Measurements from ENCODE around the gene ACTL10.
"Not testable (repeated sequence)": the region's sequence is repeated elsewhere in the genome, so short reads cannot be mapped to it uniquely, and the experiment has no call there.

Gene ACTL10

DNA sequence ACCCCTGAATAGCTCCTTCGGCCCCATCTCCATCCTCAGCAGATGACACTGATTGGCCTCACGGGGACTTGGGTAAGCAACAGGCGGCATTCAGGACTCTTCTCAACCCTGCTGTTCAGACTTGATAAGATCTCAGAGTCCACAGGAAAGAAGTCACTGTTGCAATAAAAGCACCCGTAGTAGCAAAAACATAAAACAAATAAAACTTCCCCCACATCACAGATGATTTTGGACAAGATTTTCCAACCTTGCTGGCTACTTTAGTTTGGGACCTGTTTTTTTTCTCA, 21.7 kb upstream of the ACTL10 start:
- ATAC-seq = no peak
- peaks cover 34% of the 10 kb centered on the region for H3K36me3 Mint-ChIP-seq
- H3K9me3 Mint-ChIP-seq = no peaks in the 10 kb centered on the region
- H3K4me1 Mint-ChIP-seq = peaks cover 12% of the 10 kb centered on the region
- H3K27ac Mint-ChIP-seq = no peak overlapping the region
- no peak overlapping the region for H3K4me3 Mint-ChIP-seq
- H3K27me3 Mint-ChIP-seq = no peaks in the 10 kb centered on the region

DNA sequence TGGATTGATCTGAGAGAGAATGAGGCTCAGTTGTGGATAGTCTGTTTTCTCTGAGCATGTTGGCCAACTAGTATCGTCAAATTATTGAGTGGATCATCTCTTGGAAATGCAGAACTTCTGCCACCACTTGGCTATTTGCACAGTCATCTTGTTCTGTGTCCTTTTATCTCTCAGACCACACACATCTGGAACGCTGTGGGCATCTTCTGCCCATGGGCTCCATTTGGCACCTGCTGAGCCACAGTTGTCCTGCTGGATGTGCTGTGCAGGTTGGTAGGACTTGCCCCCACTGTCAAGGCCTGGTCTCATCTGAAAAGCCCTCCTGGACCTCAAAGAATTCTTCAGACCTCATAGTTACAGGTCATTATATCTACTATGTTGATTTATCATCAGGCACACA, 21.3 kb upstream of the ACTL10 start:
- no peak overlapping the region for H3K27ac Mint-ChIP-seq
- H3K27me3 Mint-ChIP-seq = no peaks in the 10 kb centered on the region
- ATAC-seq = no peak
- H3K4me1 Mint-ChIP-seq = peaks cover 12% of the 10 kb centered on the region
- no peaks in the 10 kb centered on the region for H3K9me3 Mint-ChIP-seq
- peaks cover 31% of the 10 kb centered on the region for H3K36me3 Mint-ChIP-seq
- no peak overlapping the region for H3K4me3 Mint-ChIP-seq

DNA sequence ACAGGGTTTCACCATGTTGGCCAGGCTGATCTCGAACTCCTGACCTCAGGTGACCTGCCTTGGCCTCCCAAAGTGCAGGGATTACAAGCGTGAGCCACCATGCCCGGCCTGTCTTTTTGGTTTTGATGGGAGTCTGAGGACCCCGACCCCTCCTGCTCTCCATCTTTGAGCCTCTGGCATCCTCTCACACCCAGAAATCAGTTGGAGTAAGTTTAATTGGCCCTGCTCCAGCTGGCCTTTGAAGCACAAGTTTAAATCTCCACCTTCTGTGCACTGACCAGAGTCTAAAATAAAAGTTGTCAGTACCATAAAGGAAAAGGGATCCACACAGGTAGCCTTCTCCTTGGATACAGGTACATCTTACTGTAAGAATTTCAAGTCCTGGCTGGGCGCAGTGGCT, 20.6 kb upstream of the ACTL10 start:
- Mint-ChIP-seq H3K27me3 (no peaks in the 10 kb centered on the region), H3K4me1 (peaks cover 12% of the 10 kb centered on the region), H3K4me3 (no peak overlapping the region), H3K27ac (no peak overlapping the region), H3K36me3 (peaks cover 23% of the 10 kb centered on the region), H3K9me3 (no peaks in the 10 kb centered on the region)
- no peak for ATAC-seq

DNA sequence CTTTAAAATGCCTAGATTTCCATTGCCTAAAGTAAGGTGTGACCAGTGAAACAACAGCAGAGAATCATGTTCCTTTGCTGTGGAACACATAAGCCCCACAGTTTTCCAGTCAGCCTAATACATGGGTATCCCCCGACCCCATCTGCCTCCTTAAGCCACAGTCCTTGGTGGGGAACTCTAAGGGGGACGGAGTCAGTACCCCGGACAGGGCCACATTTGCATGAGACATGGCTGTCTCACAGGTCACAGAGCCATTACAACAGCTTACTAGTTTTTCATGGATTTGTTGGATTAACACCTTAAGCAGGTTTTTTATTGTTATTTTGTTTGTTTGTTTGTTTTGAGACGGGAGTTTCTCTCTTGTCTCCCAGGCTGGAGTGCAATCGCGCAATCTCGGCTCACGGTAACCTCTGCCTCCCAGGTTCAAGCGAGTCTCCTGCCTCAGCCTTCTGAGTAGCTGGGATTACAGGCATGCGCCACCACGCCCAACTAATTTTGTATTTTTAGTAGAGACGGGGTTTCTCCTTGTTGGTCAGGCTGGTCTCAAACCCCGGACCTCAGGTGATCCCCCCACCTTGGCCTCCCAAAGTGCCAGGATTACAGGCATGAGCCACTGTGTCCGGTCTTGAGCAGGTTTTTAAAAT, 19.7 kb upstream of the ACTL10 start:
- H3K4me3 Mint-ChIP-seq, ATAC-seq, H3K27ac Mint-ChIP-seq, H3K9me3 Mint-ChIP-seq, H3K27me3 Mint-ChIP-seq: not testable (repeated sequence)
- peaks cover 16% of the 10 kb centered on the region for H3K4me1 Mint-ChIP-seq
- peaks cover 20% of the 10 kb centered on the region for H3K36me3 Mint-ChIP-seq

DNA sequence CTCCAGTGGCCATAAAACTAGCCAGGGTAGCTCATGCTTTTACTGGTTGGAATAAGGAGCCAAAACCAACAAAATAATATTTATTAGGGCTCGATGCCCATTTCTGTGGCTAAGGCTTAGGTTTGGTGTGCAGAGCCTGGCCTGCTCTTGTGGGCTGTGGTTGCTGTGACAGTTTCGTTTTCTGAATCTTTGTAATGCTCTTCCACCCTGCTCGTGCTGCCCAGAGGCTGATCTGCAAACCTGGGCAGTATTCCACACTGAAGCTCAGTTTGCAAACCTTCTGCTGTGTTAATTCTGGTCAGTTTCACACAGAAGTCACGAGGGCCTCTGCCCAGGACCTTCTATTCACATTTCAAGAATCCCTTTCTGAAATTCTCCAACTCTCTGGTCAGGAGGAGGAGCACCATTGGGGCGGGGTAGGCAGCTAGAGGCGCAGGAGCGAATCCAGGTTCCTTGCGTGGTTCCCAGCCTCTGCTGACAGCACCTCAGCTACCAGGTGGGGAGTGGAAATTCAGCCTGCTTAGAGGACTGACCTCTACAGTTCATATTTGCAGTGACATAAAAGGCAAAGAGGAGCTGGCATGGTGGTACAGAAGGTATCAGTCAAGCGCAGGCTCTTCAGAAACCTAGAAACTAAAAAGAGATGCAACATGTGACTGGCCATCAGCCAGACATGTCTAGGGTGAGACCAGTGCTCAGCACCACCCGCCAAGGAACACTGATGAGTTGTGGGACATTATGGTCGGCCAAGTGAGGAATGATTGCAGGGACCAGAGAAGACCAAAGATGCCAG, 18.9 kb upstream of the ACTL10 start:
- Mint-ChIP-seq H3K4me3 (no peak overlapping the region), H3K4me1 (peaks cover 23% of the 10 kb centered on the region), H3K27me3 (no peaks in the 10 kb centered on the region), H3K36me3 (peaks cover 20% of the 10 kb centered on the region), H3K27ac (no peak overlapping the region), H3K9me3 (no peaks in the 10 kb centered on the region)
- ATAC-seq = peak; percentile 60

DNA sequence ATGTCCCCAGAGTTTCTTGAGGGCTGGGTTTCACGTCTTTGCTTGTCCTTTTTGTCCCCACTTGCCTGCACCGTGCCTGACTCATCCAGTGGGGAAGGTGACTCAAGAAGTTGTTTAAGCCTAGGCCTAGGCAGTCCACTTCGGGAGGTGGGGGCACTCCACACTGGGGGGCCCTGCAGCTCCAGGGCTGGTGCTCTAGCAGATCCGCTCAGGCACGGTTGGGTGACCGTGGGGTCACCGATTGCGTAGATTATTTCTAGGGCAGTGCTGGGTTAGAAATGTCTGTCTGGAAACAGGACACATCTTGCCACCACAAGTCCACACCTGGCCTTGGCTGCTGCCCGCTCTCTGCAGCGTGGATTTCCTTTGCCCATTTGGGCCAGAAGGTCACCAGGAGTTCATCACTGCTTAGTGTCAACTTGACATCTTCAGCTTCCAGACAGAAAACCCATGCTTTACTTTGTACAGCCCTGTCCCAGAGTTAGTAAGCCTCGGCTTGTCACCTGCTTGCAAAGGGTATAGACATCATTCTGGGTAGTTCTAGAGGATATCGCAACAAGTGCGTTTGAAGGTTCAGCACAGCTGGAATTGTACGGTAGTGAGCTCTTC, 18.2 kb upstream of the ACTL10 start:
- peaks cover 20% of the 10 kb centered on the region for H3K36me3 Mint-ChIP-seq
- H3K9me3 Mint-ChIP-seq = no peaks in the 10 kb centered on the region
- no peak overlapping the region for H3K27ac Mint-ChIP-seq
- H3K27me3 Mint-ChIP-seq = no peaks in the 10 kb centered on the region
- no peak overlapping the region for H3K4me3 Mint-ChIP-seq
- peak; percentile 5 for ATAC-seq
- H3K4me1 Mint-ChIP-seq = peaks cover 30% of the 10 kb centered on the region

DNA sequence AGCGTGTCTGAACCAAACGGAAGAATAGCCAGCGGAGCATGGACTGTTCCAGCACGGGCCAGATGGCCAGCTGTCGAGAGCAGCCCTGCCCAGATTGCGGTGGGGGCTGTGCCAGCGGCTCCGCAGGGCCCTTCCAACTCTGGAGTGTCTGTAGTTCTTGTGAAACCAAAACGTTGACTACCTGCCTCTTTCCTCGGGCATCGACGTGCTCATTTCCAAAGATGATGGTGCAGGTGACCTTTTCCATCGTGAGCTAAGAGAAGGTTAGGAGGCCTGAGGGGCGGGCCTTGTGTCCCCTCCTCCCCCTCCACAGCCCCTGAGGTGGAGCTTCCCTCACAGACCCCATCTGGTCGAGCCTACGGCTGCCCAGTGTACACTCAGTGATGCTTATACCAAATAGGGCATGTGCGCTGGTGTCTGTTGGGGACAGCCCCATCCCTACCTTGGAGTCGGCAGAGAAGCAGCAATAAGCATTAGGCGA, 17.5 kb upstream of the ACTL10 start:
- Mint-ChIP-seq H3K9me3 (no peaks in the 10 kb centered on the region), H3K4me1 (peaks cover 34% of the 10 kb centered on the region), H3K36me3 (peaks cover 20% of the 10 kb centered on the region), H3K4me3 (no peak overlapping the region), H3K27ac (no peak overlapping the region), H3K27me3 (no peaks in the 10 kb centered on the region)
- ATAC-seq = no peak

DNA sequence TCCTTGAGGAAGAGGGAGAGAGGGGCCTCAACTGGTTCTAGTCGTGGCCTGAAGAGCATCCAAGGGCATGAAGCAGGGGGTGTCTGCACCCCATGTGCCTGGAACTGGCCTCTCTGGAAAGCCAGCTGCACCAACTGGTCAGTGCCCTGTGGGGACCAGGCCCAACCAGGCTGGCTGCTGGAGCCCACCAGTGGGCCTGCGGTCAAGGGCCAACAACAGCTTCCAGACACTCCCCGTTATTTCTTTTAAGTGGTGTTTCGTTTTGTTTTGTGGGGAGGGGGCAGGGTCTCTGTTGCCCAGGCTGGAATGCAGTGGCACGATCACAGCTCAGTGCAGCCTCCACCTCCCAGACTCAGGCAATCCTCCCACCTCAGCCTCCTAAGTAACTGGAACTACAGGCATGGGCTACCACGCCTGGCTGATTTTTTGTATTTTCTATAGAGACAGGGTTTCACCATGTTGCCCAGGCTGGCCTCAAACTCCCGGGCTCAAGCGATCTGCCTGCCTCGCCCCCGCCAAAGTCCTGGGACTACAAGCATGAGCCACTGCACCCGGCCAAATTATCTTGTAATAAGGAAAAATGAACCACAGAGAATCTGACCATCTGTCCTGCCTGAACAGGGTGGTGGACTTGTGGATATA, 16.5 kb upstream of the ACTL10 start:
- H3K4me3 Mint-ChIP-seq = no peak overlapping the region
- no peaks in the 10 kb centered on the region for H3K27me3 Mint-ChIP-seq
- peaks cover 34% of the 10 kb centered on the region for H3K4me1 Mint-ChIP-seq
- no peak for ATAC-seq
- no peak overlapping the region for H3K27ac Mint-ChIP-seq
- H3K36me3 Mint-ChIP-seq = peaks cover 12% of the 10 kb centered on the region
- no peaks in the 10 kb centered on the region for H3K9me3 Mint-ChIP-seq

DNA sequence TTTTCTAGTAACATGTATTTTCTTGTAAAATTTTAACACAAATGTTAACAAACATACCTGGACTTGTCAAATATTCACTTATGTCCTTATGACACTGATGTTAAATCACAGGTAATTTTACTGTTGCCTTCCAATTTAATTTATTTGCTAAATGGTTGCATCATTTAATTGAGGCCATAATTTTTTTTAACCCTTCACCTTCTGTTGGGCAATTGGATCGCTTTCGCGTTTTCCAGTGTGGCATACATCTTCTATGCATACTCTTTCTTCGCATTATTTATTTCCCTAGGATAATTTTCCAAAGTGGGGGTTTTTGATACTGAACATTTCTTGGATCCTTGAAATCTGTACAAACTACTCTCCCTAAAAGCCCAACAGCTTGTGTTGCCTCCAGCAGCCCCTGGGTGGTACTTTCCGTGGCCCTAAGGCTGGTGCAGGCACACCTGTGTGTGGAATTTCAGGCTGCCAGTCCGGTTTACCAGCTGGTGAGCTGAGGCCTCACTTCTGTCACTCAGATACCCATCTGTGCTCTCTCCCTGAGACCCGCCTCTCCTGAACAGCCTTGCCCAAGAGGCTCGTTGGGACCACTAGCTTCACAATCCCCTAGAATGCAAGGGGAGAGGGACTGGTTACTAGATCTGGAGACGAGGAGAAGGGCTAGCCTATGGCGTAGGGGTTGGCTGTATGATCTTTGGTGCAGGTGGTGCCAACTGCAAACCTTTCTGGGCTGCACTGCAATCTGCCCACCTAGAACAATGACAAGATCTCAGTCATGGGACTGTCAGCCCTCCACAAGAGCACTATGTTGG, 15.8 kb upstream of the ACTL10 start:
- Mint-ChIP-seq H3K36me3 (peaks cover 5% of the 10 kb centered on the region), H3K27me3 (no peaks in the 10 kb centered on the region), H3K27ac (no peak overlapping the region), H3K4me1 (peaks cover 34% of the 10 kb centered on the region), H3K9me3 (no peaks in the 10 kb centered on the region), H3K4me3 (no peak overlapping the region)
- no peak for ATAC-seq

DNA sequence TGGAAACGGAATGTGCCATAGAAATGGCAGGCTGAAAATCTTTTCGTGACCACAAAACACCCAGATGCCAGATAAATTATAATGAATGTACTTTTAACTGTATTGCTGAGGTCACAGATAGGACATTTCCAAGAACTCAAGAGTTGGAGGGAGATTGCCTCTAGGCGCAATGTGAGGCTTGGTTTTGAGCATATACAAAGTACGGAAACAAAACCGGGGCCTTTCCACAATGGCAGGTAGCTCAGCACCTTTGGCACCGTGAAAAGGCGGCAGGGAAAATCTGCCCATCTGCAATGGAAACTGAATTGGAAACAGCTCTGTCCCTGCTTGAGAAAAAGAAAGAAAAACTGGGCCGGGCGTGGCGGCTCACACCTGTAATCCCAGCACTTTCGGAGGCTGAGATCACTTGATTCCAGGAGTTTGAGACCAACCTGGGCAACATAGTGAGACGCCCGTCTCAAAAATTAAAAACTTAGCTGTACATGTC, 15.1 kb upstream of the ACTL10 start:
- no peaks in the 10 kb centered on the region for H3K27me3 Mint-ChIP-seq
- no peaks in the 10 kb centered on the region for H3K9me3 Mint-ChIP-seq
- ATAC-seq = no peak
- no peaks in the 10 kb centered on the region for H3K36me3 Mint-ChIP-seq
- no peak overlapping the region for H3K27ac Mint-ChIP-seq
- peaks cover 34% of the 10 kb centered on the region for H3K4me1 Mint-ChIP-seq
- H3K4me3 Mint-ChIP-seq = no peak overlapping the region

DNA sequence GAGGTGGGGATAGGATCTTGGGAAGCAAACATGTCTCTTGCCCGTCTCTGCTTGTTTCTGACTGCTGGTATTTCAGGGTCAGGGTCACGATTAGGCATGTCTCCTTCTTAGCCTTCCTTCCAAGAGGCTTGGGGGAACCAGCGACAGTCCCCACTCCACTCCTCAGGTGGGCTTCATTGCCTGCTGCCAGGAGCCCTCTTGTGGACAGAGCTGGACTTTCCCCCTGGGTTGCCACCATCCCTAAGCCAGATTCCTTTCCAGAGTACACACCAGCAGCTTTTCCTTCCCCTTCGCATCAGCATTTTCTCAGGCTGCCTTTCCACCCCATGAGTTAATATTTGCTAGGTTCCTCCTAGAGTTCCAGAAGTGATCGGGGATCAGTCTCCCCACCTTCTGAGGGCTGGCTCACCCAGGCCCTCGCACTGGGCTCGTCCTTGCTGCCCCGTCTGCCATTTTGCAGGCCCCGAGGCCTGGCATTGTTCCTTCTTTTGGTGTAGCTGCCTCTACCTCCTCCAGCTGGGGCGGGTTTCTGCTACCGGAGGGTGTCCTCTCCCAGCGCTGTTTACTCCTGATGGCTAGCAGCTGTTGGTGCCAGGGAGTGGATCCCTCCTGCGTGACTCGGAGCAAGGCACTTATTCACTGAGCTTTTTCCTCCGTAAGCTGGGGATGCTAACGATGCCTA, 13.4 kb upstream of the ACTL10 start:
- H3K27me3 Mint-ChIP-seq = no peaks in the 10 kb centered on the region
- H3K36me3 Mint-ChIP-seq = no peaks in the 10 kb centered on the region
- peak; percentile 50 for ATAC-seq
- no peaks in the 10 kb centered on the region for H3K9me3 Mint-ChIP-seq
- H3K27ac Mint-ChIP-seq = peak overlapping the region; percentile 79
- H3K4me1 Mint-ChIP-seq = peaks cover 24% of the 10 kb centered on the region
- H3K4me3 Mint-ChIP-seq = no peak overlapping the region

DNA sequence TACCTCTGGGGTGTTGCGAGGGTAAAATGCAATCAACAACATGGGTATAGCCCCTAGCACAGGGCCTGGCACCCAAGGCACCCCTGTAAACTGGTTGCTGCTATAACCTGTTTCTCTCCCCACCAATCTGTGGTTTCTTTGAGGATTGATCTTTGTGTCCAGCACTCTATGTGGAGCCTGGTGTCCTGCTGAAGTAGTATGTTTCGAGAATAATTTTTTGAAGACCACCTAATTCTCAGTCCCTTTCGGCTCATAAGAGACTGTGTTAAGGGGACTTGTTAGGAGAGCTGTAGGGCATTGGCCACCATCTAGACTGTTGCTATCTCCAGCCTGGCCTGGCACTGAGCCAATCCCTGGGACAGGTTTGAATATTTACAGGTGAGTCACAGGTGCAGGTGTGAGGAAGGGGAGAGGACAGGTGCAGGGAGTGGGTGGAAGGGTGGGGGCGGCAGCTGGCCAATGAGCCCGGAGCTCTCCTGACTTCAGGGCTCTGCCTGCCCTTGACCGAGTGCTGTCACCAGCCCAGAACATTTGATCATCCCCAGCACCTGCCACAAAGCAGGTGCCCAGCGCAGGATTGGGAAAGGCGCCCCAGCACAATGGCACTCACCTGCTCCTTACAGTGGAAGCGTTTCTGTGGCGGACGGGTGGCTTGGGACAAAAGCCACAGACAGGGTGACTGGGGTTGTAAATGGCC, 12.7 kb upstream of the ACTL10 start:
- Mint-ChIP-seq H3K4me3 (no peak overlapping the region), H3K4me1 (peaks cover 22% of the 10 kb centered on the region), H3K27ac (no peak overlapping the region), H3K9me3 (no peaks in the 10 kb centered on the region), H3K27me3 (no peaks in the 10 kb centered on the region), H3K36me3 (peaks cover 3% of the 10 kb centered on the region)
- no peak for ATAC-seq

DNA sequence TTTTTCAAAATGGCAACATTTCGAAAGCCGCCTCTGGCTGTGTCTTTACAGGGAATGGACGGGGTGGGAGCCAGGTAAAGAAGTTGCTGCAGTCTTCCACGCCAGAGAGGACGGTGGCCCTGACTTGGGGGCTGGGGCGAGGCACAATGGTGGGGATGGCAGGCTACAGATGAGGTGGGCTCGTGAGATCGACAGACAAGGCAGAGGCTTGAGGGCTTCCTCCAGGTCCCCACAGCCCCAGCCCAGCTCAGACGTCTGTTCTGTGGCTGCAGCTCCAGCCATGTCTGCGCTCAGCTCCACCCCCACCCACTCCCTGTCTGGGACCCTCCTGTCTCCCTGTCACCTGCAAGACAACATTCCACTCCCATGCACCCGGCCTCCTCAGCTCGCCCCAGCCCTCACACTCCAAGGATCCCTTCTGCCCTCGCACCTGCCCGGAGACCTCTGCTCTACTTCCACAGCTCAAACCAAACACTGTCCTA, 12.0 kb upstream of the ACTL10 start:
- Mint-ChIP-seq H3K4me3 (no peak overlapping the region), H3K9me3 (no peaks in the 10 kb centered on the region), H3K4me1 (peaks cover 22% of the 10 kb centered on the region)

DNA sequence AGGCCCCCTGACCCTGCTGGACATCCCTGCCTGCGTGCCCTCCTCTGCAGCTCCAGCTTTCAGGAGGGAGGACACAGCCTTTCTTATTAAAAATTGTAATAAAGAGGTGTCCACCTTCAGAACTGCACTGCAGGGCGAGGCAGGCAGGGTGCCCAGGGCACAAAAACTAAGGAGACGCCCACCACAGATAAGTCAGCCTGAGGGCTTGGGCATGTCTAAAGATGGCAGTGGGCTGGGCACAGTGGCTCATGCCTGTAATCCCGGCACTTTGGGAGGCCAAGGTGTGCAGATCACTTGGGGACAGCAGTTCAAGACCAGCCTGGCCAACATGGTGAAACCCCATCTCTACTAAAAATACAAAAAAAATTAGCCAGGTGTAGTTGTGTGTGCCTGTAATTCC, 11.6 kb upstream of the ACTL10 start:
- Mint-ChIP-seq H3K9me3 (no peaks in the 10 kb centered on the region), H3K4me1 (peaks cover 22% of the 10 kb centered on the region), H3K27ac (peak overlapping the region; percentile 25), H3K36me3 (peaks cover 6% of the 10 kb centered on the region), H3K27me3 (no peaks in the 10 kb centered on the region), H3K4me3 (no peak overlapping the region)
- ATAC-seq = no peak

More for the DNA sequence above, 12.0 kb upstream of the ACTL10 start:
- no peak for ATAC-seq
- H3K27ac Mint-ChIP-seq = peak overlapping the region; percentile 25
- no peaks in the 10 kb centered on the region for H3K27me3 Mint-ChIP-seq
- peaks cover 6% of the 10 kb centered on the region for H3K36me3 Mint-ChIP-seq
